Parathyroid adenoma (tissue), 2 donors: Measurements from ENCODE around the gene ITGA8.

ENCODE experiments used
- H2AFZ ChIP-seq: fragments of 300-600 bp; sonication (generic); one replicate; pipeline ENCODE4 v1.7.0; 2017; ENCODE audit warnings: antibody characterized with exemption, mild to moderate bottlenecking
- H3K27ac ChIP-seq: fragments of 300-600 bp; sonication (generic); one replicate; pipeline ENCODE4 v1.7.0; 2017
- H3K27me3 ChIP-seq: fragments of 300-600 bp; sonication (generic); one replicate; pipeline ENCODE4 v1.7.0; 2017; ENCODE audit warnings: low read length; ENCODE audit not compliant: control insufficient read depth, insufficient read depth
- H3K36me3 ChIP-seq: fragments of 300-600 bp; sonication (generic); one replicate; pipeline ENCODE4 v1.7.0; 2017; ENCODE audit warnings: low read length; ENCODE audit not compliant: control insufficient read depth, insufficient read depth
- H3K4me1 ChIP-seq: fragments of 300-600 bp; sonication (generic); one replicate; pipeline ENCODE4 v1.7.0; 2017; ENCODE audit warnings: control low read depth
- H3K4me2 ChIP-seq: fragments of 300-600 bp; sonication (generic); one replicate; pipeline ENCODE4 v1.7.0; 2017; ENCODE audit warnings: low read length
- H3K4me3 ChIP-seq: fragments of 300-600 bp; sonication (generic); one replicate; pipeline ENCODE4 v1.7.0; 2017; ENCODE audit warnings: low read depth, low read length
- H3K79me2 ChIP-seq: fragments of 300-600 bp; sonication (generic); one replicate; pipeline ENCODE4 v1.7.0; 2017; ENCODE audit warnings: control low read depth
- H3K9ac ChIP-seq: fragments of 300-600 bp; sonication (generic); one replicate; pipeline ENCODE4 v1.7.0; 2017; ENCODE audit warnings: mild to moderate bottlenecking
- H3K9me3 ChIP-seq: fragments of 300-600 bp; sonication (generic); one replicate; pipeline ENCODE4 v1.7.0; 2017; ENCODE audit warnings: low read length; ENCODE audit not compliant: control insufficient read depth
- CTCF ChIP-seq: fragments of 300-600 bp; sonication (generic); IDR thresholded peaks from one replicate; pipeline ENCODE4 v1.7.0; 2017; ENCODE audit warnings: antibody characterized with exemption, mild to moderate bottlenecking
- donor health status: primary hyperparathyroidism.

ITGA8 gene

GRCh38 chr10:15579605-15580004 lies 140.1 kb downstream of the ITGA8 start:
- no peaks in the 10 kb centered on the region for H3K4me1 ChIP-seq
- H2AFZ ChIP-seq, result no peak overlapping the region
- no peaks in the 10 kb centered on the region for H3K36me3 ChIP-seq
- no peak for TF ChIP-seq CTCF
- no peak overlapping the region for H3K9ac ChIP-seq
- H3K4me3 ChIP-seq, result no peak overlapping the region
- H3K27me3 ChIP-seq, result no peaks in the 10 kb centered on the region
- no peak overlapping the region for H3K27ac ChIP-seq
- H3K9me3 ChIP-seq, result no peaks in the 10 kb centered on the region
- no peaks in the 10 kb centered on the region for H3K79me2 ChIP-seq
- H3K4me2 ChIP-seq, result no peak overlapping the region

- no peak overlapping the region for H3K4me3 ChIP-seq
- H3K27ac ChIP-seq, result no peak overlapping the region
- no peak overlapping the region for H2AFZ ChIP-seq
- H3K36me3 ChIP-seq, result no peaks in the 10 kb centered on the region
- no peaks in the 10 kb centered on the region for H3K79me2 ChIP-seq
- no peaks in the 10 kb centered on the region for H3K9me3 ChIP-seq
- no peak overlapping the region for H3K4me2 ChIP-seq
- no peaks in the 10 kb centered on the region for H3K27me3 ChIP-seq
- peaks cover 3% of the 10 kb centered on the region for H3K4me1 ChIP-seq
- no peak for TF ChIP-seq CTCF
- no peak overlapping the region for H3K9ac ChIP-seq
Observed at GRCh38 chr10:15572531-15573045, 147.1 kb downstream of the ITGA8 start.

GRCh38 chr10:15571575-15571974 lies 148.1 kb downstream of the ITGA8 start:
- Histone ChIP-seq H3K36me3 (no peaks in the 10 kb centered on the region), H3K4me2 (no peak overlapping the region), H3K27me3 (no peaks in the 10 kb centered on the region), H3K9ac (no peak overlapping the region), H3K27ac (no peak overlapping the region), H3K9me3 (no peaks in the 10 kb centered on the region), H2AFZ (no peak overlapping the region), H3K4me1 (peaks cover 3% of the 10 kb centered on the region), H3K4me3 (no peak overlapping the region), H3K79me2 (no peaks in the 10 kb centered on the region)
- no peak for TF ChIP-seq CTCF

GRCh38 chr10:15570738-15571339 lies 148.9 kb downstream of the ITGA8 start:
- Histone ChIP-seq H3K4me2 (no peak overlapping the region), H3K36me3 (no peaks in the 10 kb centered on the region), H3K4me3 (no peak overlapping the region), H3K4me1 (peaks cover 3% of the 10 kb centered on the region), H3K9me3 (no peaks in the 10 kb centered on the region), H3K9ac (no peak overlapping the region), H3K79me2 (no peaks in the 10 kb centered on the region), H3K27ac (no peak overlapping the region), H2AFZ (no peak overlapping the region), H3K27me3 (no peaks in the 10 kb centered on the region)
- no peak for TF ChIP-seq CTCF

- H3K27ac ChIP-seq, result no peak overlapping the region
- no peak overlapping the region for H2AFZ ChIP-seq
- TF ChIP-seq CTCF, result no peak
- no peaks in the 10 kb centered on the region for H3K79me2 ChIP-seq
- peaks cover 3% of the 10 kb centered on the region for H3K4me1 ChIP-seq
- no peaks in the 10 kb centered on the region for H3K36me3 ChIP-seq
- no peak overlapping the region for H3K9ac ChIP-seq
- no peak overlapping the region for H3K4me3 ChIP-seq
- H3K27me3 ChIP-seq, result no peaks in the 10 kb centered on the region
- H3K9me3 ChIP-seq, result no peaks in the 10 kb centered on the region
- H3K4me2 ChIP-seq, result no peak overlapping the region
Observed at GRCh38 chr10:15567952-15568351, 151.8 kb downstream of the ITGA8 start.
